ENCODE data around the gene PCSK6.
A peak's percentile ranks its signal among the peaks of the same experiment; 100 is the strongest.

PCSK6 gene

GRCh38 chr15:101444807-101445508 is 44.5 kb downstream of the PCSK6 start:
- no peak for DNase-seq

DNA sequence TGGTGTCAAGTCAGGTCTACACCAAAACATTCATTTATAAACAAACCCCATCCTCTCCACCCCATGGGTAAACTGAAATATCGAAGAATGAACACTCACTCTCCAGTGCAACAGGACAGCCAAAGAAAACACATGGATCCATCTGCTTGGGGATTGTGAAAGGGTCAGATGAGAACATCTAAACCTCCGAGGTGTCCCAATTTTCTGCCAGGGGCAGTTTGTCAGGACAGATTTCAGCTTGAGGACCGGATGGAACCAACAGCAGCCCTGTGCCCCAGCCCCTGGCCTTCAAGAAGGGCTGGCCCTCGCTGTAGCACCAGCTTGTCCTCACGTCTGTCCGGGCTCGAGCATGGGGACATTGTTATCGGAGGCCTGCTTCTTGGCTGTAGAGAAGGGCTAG is 45.5 kb downstream of the PCSK6 start:
- DNase-seq, result no peak

GRCh38 chr15:101442272-101442671 is 47.2 kb downstream of the PCSK6 start:
- DNase-seq, result no peak

- DNase-seq, result no peak
Measured at GRCh38 chr15:101441696-101442095, 47.8 kb downstream of the PCSK6 start.

GRCh38 chr15:101440846-101441590 is 48.5 kb downstream of the PCSK6 start:
- no peak for DNase-seq

GRCh38 chr15:101439920-101440319 is 49.6 kb downstream of the PCSK6 start:
- DNase-seq, result no peak

- no peak for DNase-seq
Measured at GRCh38 chr15:101439285-101439919, 50.1 kb downstream of the PCSK6 start.

DNA sequence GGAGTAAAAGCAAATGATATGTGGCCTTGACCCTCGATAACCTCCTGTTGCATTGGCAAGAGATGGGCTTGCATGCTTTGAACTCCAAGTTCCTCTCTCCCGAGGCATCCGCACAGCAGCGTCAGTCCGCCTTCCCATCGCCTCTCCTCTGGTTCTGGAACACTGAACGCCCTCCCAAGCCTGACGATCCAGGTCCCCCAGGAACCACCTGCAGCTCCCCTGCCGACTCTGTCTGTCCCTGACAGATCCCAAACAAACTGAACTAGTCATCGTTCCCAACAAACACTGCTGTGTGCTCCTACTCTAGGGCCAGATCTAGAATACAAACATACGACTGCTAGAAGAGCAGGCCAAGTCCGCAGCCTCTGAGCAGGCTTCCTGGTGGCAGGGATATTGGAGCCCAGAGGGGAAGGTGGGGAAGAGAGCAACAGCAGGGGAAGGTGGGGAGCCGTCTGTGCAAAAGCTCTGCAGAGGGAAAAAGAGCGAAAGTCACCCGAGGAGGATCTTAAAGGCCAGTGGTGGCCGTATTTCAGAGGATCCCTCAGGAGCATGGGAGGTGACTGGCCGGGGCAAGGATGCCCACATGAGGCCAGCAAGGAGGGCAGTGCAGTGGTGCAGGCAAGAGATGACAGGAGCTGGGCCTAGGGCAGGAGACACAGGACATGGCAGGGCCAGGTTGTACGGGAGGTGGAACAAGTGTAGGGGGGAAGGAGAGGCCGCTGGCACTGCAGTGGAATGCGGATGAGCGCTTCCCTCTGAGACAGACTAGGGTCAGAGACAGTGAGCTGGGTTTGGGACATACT is 50.8 kb downstream of the PCSK6 start:
- no peak for DNase-seq

- DNase-seq, result no peak
Measured at GRCh38 chr15:101437618-101438481, 51.7 kb downstream of the PCSK6 start.

- DNase-seq, result no peak
Measured at GRCh38 chr15:101437209-101437608, 52.3 kb downstream of the PCSK6 start.

DNA sequence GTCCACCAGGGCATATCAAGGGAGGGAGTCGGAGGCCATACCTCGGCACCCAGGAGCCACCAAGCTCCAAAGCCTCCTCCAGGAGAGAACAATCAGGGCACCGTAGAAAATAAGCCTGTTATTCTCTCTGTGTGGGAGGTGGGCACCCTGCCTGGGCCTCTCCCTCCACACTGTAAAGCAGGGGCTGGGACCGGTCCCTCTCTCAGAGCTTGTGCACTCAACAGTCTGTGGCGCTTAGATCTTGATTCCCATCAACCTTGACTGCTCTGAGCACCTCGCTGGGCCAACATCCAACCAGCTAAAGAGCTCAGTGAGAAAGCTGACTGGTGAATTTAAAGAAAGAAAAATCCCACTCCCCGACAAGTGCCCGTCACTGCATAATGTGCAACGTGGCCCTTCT is 53.0 kb downstream of the PCSK6 start:
- no peak for DNase-seq

- no peak for DNase-seq
Measured at GRCh38 chr15:101435761-101436160, 53.7 kb downstream of the PCSK6 start.

- no peak for DNase-seq
Measured at GRCh38 chr15:101434032-101434920, 55.2 kb downstream of the PCSK6 start.

DNA sequence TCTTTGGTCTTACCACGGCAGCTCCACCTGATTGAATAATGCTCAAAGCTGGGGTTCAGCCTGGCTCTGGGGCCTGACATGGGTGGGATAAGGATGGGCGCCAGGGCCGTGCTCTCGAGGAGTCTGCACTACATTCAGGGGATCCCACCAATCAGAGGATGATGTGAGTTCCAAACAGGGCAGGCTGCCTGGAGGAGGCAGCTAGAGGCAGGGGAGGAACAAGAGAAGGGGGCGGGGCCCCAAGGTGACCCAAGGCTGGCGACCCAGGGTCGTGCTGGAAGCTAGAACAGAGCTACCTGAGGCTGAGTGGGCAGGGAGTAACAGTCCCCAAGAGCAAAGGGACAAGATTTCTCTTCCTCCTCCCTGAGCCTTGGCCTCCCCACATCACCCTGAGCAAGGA is 56.1 kb downstream of the PCSK6 start:
- DNase-seq, result no peak

DNA sequence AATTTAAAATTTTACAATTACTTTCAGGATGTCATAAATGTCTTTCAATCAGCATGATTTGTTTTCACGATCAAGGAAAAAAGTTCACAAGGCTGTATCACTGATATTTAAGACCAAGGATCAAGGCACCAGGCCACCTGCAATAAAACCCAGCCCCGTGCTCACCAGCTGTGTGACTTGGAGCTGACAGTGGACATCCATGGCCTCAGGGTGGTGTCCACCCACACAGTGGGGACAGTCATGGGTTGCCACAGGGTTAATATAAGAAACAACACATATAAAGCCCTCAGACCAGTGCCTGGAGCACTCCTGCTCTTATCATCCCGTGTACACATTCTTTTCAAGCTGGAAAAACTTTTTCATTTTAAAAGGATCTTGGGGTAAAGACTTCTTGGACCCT is 56.5 kb downstream of the PCSK6 start:
- DNase-seq, result no peak

- DNase-seq, result no peak
Measured at GRCh38 chr15:101431748-101432147, 57.8 kb downstream of the PCSK6 start.

DNA sequence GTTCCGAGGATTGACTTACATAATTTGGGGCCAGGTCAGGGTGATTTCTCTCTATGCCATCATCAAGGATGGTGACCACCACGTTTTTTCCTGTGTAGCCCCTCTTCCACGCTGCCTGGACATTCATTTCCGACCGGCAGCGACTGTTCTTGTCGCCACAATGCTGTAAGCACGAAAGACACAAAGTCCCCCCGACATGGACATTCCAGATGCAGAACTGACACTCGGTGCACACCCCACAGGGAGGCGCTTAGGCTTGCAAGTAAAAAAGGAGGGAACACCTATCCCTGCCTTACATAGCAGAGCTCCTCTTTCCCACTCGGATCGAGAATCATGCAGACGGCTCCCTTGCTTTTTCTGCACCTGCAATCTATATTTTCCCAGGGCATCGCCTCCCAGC is 58.2 kb downstream of the PCSK6 start:
- DNase-seq, result no peak

DNA sequence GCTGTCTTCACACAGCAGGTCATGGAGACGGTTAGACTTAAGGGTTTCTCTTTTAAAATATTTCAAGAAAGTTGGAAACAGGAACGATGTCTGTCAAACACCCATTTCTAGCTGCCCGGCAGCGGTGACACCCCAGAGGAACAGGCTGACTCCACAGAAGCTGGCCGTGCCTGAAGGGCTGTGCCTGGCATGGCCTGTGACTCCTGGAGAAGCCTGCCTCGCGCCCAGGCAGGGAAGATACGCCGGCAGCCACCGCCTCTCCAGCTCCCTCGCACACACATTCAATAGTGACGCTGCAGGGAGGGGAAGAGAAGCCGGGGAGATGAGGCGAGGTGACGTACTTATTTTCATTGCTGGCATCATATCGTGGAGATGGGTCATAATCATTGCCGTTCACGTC is 59.9 kb downstream of the PCSK6 start:
- DNase-seq, result no peak

DNA sequence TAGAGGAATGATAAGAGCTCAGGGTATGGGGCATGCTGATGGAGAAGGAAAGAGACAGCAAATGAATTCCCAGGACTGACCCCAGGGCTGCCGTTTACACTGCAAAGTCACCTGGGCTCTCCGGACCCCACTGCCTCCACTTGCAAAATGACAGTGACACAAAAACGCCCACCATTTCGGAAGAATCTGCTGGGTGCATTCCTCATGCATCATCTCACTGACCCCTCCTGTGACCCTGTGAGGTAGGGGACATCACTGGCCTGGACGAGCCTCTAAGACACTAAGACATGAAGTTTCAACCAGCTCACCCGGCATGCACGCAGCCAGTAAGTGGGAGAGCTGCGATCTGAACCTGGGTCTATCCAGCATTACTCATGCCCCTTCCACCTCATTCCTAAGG is 60.3 kb downstream of the PCSK6 start:
- no peak for DNase-seq

DNA sequence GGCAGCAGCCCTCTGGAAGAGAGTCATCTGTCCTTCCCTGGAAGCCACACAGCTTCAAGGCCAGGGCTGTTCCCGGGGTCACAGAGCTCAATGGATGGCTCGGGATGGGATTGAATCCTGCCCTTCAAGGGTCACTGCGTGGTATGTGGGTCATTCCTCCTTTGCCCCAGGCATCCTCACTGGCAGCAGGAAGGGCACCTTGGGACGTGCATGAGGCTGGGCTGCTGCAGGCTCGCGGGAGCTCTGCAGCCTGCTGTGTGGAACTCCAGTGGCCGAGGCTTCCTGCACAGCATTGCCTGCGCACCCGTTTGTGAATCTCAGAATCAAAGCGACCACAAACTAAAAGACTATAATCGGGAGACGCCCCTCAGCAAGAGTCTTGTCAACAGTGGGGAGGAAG is 60.7 kb downstream of the PCSK6 start:
- peak; percentile 63 for DNase-seq

All from retina (tissue), 1 donor.